GM12892 (cell line): ENCODE results near the gene NUDT12.

Experiments
- POLR2A ChIP-seq: IDR thresholded peaks from 2 replicates; pipeline ENCODE4 v1.6.1; 2011; ENCODE audit warnings: low read depth, low read length, control low read depth
- POLR2AphosphoS5 ChIP-seq: IDR thresholded peaks from 2 replicates; pipeline ENCODE4 v1.6.1; 2011; ENCODE audit warnings: low read depth, low read length, control low read depth

DNA sequence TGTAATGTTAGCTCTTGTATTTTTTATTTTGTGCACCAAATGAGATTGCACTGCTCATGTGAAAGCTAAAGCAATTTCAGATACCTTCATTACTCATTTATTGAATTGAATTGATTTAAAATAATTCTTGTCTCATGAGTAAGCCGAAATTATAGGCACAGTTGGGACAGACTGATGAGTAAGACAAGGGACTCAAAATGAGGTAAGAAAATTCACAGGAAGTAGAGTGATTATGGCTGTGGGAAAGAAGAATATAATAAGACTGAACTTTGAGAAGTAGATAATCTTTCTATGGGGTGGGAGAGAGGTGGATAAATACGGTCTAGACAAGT, 51.1 kb downstream of the NUDT12 start:
- TF ChIP-seq POLR2AphosphoS5, result no peak
- no peak for TF ChIP-seq POLR2A
